Adipocyte (in vitro differentiated cells): ENCODE results near the gene PHLPP1.

ENCODE experiments used
- DNase-seq: peaks from one replicate; pipeline ENCODE4 v3.0.0-alpha.2; 2015; ENCODE audit warnings: low read depth
- H3K27me3 ChIP-seq: replicated peaks from 2 replicates; pipeline ENCODE4 v1.7.0; 2013; ENCODE audit warnings: mild to moderate bottlenecking, low read length, moderate library complexity; ENCODE audit not compliant: control insufficient read depth, insufficient read depth
- H3K36me3 ChIP-seq: 2 replicates; pipeline ENCODE4 v1.7.0; 2013; ENCODE audit warnings: low read length, mild to moderate bottlenecking, moderate library complexity; ENCODE audit not compliant: control insufficient read depth, insufficient read depth, severe bottlenecking
- H3K4me1 ChIP-seq: 2 replicates; pipeline ENCODE4 v1.7.0; 2013; ENCODE audit warnings: mild to moderate bottlenecking, low read length, moderate library complexity; ENCODE audit not compliant: control insufficient read depth, insufficient read depth
- H3K4me3 ChIP-seq: 2 replicates; pipeline ENCODE4 v1.7.0; 2013; ENCODE audit warnings: mild to moderate bottlenecking, low read length, moderate library complexity
- H3K9ac ChIP-seq: 2 replicates; pipeline ENCODE4 v1.7.0; 2013; ENCODE audit warnings: mild to moderate bottlenecking, low read length, moderate library complexity
- H3K9me3 ChIP-seq: 2 replicates; pipeline ENCODE4 v1.7.0; 2013; ENCODE audit warnings: mild to moderate bottlenecking, low read length, moderate library complexity; ENCODE audit not compliant: control insufficient read depth

Gene PHLPP1

DNA sequence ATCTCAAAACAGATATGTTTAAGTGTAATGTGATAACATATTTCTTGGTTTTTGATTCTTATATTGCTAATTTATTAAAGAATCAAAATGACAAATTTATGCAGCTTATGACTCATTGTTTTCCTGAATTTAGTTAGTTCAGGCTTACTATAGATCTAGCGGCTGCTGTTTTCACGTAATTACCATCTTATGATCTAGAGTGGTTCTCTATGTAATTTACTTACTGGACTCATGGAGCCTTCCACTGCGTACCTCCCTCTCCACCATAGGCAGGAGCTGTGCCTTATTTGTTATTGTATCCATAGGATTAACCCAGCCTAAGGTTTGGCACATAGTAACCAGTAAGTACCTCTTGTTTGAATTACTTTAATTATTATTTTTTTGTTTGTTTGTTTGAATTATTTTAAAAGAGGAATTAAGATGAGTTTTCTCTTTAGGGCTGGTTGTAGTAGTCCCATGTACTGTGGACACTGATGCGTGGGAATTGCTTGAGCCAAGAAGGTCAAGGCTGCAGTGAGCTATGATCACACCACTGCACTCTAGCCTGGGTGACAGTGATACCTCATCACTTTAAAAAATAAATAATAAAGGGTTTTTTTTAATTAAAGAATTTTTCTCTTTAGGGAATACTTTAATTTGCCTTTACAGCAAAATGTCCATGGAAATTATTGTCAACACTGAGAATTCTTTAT, 165.5 kb downstream of the PHLPP1 start:
- H3K27me3 ChIP-seq: no peaks in the 10 kb centered on the region
- no peak overlapping the region for H3K9ac ChIP-seq
- peaks cover 38% of the 10 kb centered on the region for H3K4me1 ChIP-seq
- H3K4me3 ChIP-seq: no peak overlapping the region
- DNase-seq: no peak
- H3K9me3 ChIP-seq: no peaks in the 10 kb centered on the region
- no peaks in the 10 kb centered on the region for H3K36me3 ChIP-seq

GRCh38 chr18:62881509-62882016, 166.2 kb downstream of the PHLPP1 start:
- peaks cover 38% of the 10 kb centered on the region for H3K4me1 ChIP-seq
- DNase-seq: peak; percentile 93
- no peak overlapping the region for H3K9ac ChIP-seq
- peak overlapping the region; percentile 45 for H3K4me3 ChIP-seq
- H3K36me3 ChIP-seq: no peaks in the 10 kb centered on the region
- H3K27me3 ChIP-seq: no peaks in the 10 kb centered on the region
- no peaks in the 10 kb centered on the region for H3K9me3 ChIP-seq

DNA sequence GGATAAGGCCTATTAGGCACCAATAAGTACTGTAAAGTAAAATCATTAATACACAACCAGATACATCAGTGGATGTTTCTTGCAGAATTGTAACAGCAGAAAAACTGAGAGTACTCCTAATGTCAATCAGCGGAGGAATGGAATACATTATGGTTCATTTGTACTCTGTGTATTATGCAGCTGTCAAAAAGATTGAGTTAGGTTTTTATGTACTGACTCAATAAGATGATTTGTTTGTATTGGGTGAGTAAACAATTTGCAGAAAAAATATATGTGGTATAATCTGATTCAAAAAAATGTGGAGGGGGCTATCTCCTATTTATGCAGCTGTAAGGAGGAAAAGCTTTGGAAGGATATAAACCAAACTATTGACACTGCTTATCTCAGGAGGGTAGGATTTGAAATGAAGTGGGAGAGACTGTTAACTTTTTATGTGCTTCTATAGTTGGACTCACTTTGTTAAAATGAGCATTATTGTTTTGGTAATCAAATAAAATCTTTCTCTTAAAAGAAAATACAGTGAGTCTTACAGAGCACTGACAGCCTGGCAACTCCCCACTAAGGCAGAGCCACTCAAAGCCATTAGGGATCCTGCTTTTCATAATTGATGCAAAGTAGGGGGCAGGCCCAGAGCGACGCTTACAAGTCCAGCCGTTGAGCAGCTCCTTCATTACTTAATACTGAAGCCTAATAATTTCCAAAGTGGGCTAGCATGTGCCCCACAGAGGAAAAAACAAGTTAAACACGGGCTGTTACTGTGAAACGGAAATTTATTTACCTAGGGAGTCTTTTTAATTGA, 168.8 kb downstream of the PHLPP1 start:
- H3K4me1 ChIP-seq: peaks cover 13% of the 10 kb centered on the region
- H3K36me3 ChIP-seq: no peaks in the 10 kb centered on the region
- DNase-seq: no peak
- H3K9me3 ChIP-seq: no peaks in the 10 kb centered on the region
- no peak overlapping the region for H3K4me3 ChIP-seq
- no peak overlapping the region for H3K9ac ChIP-seq
- no peaks in the 10 kb centered on the region for H3K27me3 ChIP-seq

DNA sequence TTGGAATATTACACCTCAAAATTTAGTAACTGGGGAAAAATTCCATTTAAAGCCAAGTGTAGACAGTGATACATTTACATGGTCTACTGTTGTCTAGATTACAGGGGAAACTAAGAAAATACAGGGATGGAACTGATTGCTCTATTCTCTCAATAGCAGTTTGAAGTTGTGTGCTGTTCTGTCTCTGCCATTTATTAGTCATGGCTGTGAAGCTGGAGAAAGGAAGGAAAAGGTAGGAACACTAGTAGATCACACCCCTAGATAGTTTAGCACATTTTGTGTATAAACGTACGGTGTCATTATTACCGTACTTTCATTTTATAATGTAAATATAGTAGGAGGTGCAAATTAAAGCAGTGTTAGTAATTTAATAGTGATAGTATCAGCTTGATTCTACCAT, 170.5 kb downstream of the PHLPP1 start:
- no peak for DNase-seq

GRCh38 chr18:62894681-62895390, 179.5 kb downstream of the PHLPP1 start:
- no peak for DNase-seq
- Histone ChIP-seq H3K4me1 (no peaks in the 10 kb centered on the region), H3K9me3 (no peaks in the 10 kb centered on the region), H3K9ac (no peak overlapping the region), H3K4me3 (no peak overlapping the region), H3K27me3 (no peaks in the 10 kb centered on the region), H3K36me3 (no peaks in the 10 kb centered on the region)

More for the DNA sequence above, 170.5 kb downstream of the PHLPP1 start:
- Histone ChIP-seq H3K4me3 (no peak overlapping the region), H3K4me1 (peaks cover 11% of the 10 kb centered on the region), H3K27me3 (no peaks in the 10 kb centered on the region), H3K36me3 (no peaks in the 10 kb centered on the region), H3K9me3 (no peaks in the 10 kb centered on the region), H3K9ac (no peak overlapping the region)

DNA sequence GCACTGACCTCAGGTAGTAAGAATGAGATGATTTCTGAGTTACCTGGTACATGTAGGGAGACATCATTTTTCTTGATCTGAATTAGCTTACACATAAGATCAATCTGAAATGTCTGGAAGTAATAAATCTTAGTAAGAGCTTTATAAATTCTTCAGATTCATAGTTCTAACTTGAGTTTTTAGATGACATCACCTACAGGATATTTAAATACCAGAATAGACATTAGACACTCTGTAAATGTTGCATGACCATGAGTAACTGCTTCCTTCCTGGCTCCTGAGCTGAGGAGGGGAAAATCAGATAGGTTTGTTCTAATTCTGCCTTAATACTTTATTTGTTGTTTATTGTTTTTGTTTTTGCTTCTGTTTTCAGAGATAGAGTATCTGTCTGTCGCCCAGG, 181.8 kb downstream of the PHLPP1 start:
- no peaks in the 10 kb centered on the region for H3K4me1 ChIP-seq
- H3K9ac ChIP-seq: no peak overlapping the region
- no peaks in the 10 kb centered on the region for H3K36me3 ChIP-seq
- no peaks in the 10 kb centered on the region for H3K9me3 ChIP-seq
- peak; percentile 54 for DNase-seq
- no peaks in the 10 kb centered on the region for H3K27me3 ChIP-seq
- no peak overlapping the region for H3K4me3 ChIP-seq

DNA sequence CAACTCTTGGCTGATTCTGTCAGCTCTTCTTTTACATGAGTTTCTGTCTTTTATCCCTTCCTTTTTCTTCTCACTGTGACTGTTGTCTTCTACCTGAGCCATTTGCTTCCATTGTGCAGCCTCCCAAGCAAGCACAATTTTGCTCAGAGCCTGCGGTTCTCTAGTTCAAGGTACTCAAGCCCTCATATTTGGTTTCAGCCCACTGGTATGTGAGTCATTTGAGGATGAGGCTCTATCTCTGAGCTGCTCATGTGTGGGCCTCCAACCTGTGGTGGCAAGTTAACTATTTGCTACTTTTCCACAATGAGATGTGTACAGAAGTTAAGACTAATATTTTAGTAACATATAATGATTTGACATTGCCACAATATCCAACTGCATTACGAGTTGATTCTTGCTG, 183.0 kb downstream of the PHLPP1 start:
- Histone ChIP-seq H3K4me3 (no peak overlapping the region), H3K4me1 (no peaks in the 10 kb centered on the region), H3K36me3 (no peaks in the 10 kb centered on the region), H3K9me3 (no peaks in the 10 kb centered on the region), H3K27me3 (no peaks in the 10 kb centered on the region), H3K9ac (no peak overlapping the region)
- DNase-seq: no peak

DNA sequence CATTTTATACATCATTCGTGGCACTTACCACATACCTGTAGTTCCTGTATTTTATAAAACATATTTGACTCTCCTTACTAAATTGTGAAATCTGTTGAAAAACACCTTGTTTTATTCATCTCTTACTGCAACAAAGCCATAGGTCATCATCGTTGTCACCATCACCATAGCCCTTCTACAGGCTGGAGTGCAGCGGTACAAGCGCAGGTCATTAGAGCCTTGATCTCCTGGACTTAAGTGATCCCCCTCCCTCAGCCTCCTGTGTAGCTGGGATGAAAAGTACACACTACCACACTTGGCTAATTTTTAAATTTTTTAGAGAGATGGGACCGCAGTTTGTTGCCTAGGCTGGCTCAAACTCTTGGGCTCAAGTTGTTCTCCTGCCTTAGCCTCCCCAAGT, 184.2 kb downstream of the PHLPP1 start:
- no peak for DNase-seq
- no peaks in the 10 kb centered on the region for H3K36me3 ChIP-seq
- no peaks in the 10 kb centered on the region for H3K9me3 ChIP-seq

DNA sequence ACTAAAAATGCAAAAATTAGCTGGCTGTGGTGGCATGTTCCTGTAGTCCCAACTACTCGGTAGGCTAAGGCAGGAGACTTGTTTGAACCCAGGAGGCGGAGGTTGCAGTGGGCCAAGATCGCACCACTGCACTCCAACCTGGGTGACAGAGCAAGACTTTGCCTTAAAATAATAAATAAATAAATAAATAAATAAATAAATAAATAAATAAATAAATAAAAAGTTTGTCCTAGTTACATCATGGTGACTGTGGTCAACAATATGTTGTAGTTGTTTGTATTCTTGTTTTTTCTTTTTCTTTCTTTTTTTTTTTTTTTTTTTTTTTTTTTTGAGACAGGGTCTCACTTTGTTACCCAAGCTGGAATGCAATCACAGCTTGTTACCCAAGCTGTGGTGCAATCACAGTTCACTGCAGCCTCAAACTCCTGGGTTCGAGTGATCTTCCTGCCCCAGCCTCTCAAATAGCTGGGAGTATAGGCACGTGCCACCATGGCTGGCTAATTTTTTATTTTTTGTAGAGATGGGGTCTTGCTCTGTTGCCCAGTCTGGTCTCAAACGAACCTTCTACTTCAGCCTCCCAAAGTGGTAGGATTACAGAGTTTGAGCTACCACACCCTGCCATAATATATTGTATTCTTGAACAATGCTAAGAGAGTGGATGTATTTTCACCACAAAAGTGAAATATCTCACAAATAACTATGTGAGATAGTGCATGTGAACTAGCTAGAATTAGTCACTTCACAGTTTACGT, 185.0 kb downstream of the PHLPP1 start:
- no peaks in the 10 kb centered on the region for H3K4me1 ChIP-seq
- H3K9ac ChIP-seq: no peak overlapping the region
- H3K27me3 ChIP-seq: no peaks in the 10 kb centered on the region
- no peaks in the 10 kb centered on the region for H3K36me3 ChIP-seq
- H3K4me3 ChIP-seq: no peak overlapping the region
- DNase-seq: no peak
- no peaks in the 10 kb centered on the region for H3K9me3 ChIP-seq

More for the DNA sequence above, 184.2 kb downstream of the PHLPP1 start:
- no peak overlapping the region for H3K4me3 ChIP-seq
- no peaks in the 10 kb centered on the region for H3K27me3 ChIP-seq
- H3K4me1 ChIP-seq: no peaks in the 10 kb centered on the region
- H3K9ac ChIP-seq: no peak overlapping the region

GRCh38 chr18:62902776-62903175, 187.4 kb downstream of the PHLPP1 start:
- Histone ChIP-seq H3K36me3 (no peaks in the 10 kb centered on the region), H3K9me3 (no peaks in the 10 kb centered on the region), H3K4me1 (no peaks in the 10 kb centered on the region), H3K27me3 (no peaks in the 10 kb centered on the region), H3K4me3 (no peak overlapping the region), H3K9ac (no peak overlapping the region)
- no peak for DNase-seq
